ENCODE measurements around the gene PPY.

GRCh38 chr17:43916385-43916784 lies 25.9 kb downstream of the PPY start:
- TF ChIP-seq, protein P1, sequence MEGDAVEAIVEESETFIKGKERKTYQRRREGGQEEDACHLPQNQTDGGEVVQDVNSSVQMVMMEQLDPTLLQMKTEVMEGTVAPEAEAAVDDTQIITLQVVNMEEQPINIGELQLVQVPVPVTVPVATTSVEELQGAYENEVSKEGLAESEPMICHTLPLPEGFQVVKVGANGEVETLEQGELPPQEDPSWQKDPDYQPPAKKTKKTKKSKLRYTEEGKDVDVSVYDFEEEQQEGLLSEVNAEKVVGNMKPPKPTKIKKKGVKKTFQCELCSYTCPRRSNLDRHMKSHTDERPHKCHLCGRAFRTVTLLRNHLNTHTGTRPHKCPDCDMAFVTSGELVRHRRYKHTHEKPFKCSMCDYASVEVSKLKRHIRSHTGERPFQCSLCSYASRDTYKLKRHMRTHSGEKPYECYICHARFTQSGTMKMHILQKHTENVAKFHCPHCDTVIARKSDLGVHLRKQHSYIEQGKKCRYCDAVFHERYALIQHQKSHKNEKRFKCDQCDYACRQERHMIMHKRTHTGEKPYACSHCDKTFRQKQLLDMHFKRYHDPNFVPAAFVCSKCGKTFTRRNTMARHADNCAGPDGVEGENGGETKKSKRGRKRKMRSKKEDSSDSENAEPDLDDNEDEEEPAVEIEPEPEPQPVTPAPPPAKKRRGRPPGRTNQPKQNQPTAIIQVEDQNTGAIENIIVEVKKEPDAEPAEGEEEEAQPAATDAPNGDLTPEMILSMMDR (conservative IDR thresholded peaks at IDR 0.05; ENCODE audit: low read length) = peak; percentile 36
- TF ChIP-seq EZH2phosphoT487 (IDR thresholded peaks at IDR 0.05; ENCODE audit: borderline replicate concordance) = no peak
